PC-9 (cell line): ENCODE results near the gene KCNK6.

Experiments
- CTCF ChIP-seq: fragments of 200-600 bp; sonication (generic); conservative IDR thresholded peaks from 2 replicates; pipeline ENCODE4 v1.6.1; 2017; ENCODE audit warnings: mixed run types, antibody characterized with exemption, mild to moderate bottlenecking, moderate library complexity
- EZH2 ChIP-seq: fragments of 200-600 bp; sonication (generic); IDR thresholded peaks from 2 replicates; pipeline ENCODE4 v1.8.0; 2017; ENCODE audit warnings: antibody characterized with exemption, low read depth

DNA sequence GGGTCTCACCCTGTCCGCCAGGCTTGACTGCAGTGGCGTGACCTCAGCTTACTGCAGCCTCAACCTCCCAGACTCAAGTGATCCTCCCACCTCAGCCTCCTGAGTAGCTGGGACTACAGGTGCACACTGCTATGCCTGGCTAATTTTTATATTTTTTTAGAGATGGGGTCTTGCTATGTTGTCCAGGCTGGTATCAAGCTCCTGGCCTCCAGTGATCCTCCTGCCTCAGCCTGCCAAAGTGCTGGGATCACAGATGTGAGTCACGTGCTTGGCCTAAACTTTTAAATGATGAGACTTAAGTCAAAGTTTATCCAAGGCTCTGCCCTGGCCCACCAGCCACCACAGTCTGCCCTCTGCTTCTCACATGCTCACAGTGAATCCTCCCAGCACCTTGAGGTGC, 13.4 kb upstream of the KCNK6 start:
- TF ChIP-seq EZH2 (no peak), CTCF (no peak)
